ENCODE data around the gene CBY3. TPM values are rescaled to one million over a fixed set of nuclear protein-coding genes. Genes with fewer than 3 reads are reported as not detected.

CBY3 gene
- total and polyA plus RNA-seq, 2 experiments from 2014 or later, result 0.18 TPM; not detected in 1

DNA sequence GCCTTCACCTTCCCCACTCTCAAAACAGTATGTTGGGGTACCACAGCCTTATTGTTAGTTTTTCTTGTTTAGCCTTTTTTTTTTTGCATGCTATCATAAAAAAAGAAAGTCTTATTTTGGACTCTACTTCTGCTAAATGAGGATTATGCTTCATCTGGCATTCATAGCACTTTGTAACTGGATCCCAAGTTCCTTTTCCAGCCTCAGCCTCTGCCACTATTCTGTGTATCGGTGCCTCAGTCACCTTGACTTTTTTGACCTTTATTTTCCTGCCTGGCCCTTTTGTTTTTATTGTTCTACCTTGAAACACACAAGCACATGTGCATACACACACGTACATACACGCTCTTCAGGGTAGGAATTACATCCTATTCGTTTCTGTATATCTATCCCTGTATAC lies 43.3 kb upstream of the CBY3 start:
- Histone ChIP-seq H3K36me3 (peaks cover 97% of the 10 kb centered on the region), H3K4me1 (ENCODE audit: low read depth) (no peaks in the 10 kb centered on the region), H3K4me3 (no peak overlapping the region), H3K9me3 (ENCODE audit: low read depth) (no peaks in the 10 kb centered on the region), H3K27ac (no peak overlapping the region), H3K27me3 (no peaks in the 10 kb centered on the region)
- DNase-seq (ENCODE audit: low read depth in 1 of 2, low spot score in 1 of 2), result no peak
- TF ChIP-seq, protein P1, sequence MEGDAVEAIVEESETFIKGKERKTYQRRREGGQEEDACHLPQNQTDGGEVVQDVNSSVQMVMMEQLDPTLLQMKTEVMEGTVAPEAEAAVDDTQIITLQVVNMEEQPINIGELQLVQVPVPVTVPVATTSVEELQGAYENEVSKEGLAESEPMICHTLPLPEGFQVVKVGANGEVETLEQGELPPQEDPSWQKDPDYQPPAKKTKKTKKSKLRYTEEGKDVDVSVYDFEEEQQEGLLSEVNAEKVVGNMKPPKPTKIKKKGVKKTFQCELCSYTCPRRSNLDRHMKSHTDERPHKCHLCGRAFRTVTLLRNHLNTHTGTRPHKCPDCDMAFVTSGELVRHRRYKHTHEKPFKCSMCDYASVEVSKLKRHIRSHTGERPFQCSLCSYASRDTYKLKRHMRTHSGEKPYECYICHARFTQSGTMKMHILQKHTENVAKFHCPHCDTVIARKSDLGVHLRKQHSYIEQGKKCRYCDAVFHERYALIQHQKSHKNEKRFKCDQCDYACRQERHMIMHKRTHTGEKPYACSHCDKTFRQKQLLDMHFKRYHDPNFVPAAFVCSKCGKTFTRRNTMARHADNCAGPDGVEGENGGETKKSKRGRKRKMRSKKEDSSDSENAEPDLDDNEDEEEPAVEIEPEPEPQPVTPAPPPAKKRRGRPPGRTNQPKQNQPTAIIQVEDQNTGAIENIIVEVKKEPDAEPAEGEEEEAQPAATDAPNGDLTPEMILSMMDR (IDR thresholded peaks at IDR 0.05; ENCODE audit: low read depth, low read length), result no peak

DNA sequence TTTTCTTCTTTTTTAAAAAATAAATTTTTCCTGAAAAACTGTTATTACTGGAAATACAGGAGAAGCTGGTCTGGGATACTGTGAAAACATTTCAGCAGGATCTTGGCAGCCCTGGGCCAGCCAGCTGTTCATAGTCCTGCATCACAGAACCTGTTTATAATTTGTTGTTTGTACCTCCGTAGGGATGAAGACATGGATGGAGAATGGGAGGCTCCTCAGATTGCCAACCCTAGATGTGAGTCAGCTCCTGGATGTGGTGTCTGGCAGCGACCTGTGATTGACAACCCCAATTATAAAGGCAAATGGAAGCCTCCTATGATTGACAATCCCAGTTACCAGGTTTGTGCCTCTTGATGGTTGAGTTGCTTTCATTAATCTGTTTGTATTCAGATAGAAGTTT lies 39.4 kb upstream of the CBY3 start:
- no peaks in the 10 kb centered on the region for H3K27me3 ChIP-seq
- no peaks in the 10 kb centered on the region for H3K4me1 ChIP-seq (ENCODE audit: low read depth)
- no peak overlapping the region for H3K27ac ChIP-seq
- TF ChIP-seq, protein P1 (IDR thresholded peaks at IDR 0.05; ENCODE audit: low read depth, low read length), result no peak
- H3K36me3 ChIP-seq, result peaks cover 93% of the 10 kb centered on the region
- no peaks in the 10 kb centered on the region for H3K9me3 ChIP-seq (ENCODE audit: low read depth)
- H3K4me3 ChIP-seq, result no peak overlapping the region
- DNase-seq (ENCODE audit: low read depth in 1 of 2, low spot score in 1 of 2), result no peak

DNA sequence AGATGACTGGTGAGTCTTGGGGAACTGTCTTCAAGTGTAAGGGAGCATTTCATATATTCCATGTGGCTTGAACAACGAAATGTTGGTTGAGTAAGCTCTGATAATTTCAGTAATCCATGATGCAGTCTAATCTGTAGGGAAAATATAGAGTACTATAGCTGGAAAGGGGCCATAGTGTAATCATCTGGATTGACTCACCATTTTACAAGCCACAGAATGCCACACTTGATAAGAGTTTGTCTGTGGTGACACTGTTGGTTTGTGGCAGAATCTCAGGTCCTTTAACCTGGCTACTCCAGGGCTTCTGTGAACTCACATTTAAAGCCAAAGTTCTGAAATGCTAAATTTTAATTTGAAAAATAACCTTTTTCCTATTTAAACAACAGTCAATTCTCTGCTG lies 35.5 kb upstream of the CBY3 start:
- H3K27ac ChIP-seq, result peak overlapping the region; percentile 39
- no peaks in the 10 kb centered on the region for H3K9me3 ChIP-seq (ENCODE audit: low read depth)
- TF ChIP-seq, protein P1 (IDR thresholded peaks at IDR 0.05; ENCODE audit: low read depth, low read length), result no peak
- H3K4me3 ChIP-seq, result no peak overlapping the region
- H3K36me3 ChIP-seq, result peaks cover 72% of the 10 kb centered on the region
- no peaks in the 10 kb centered on the region for H3K4me1 ChIP-seq (ENCODE audit: low read depth)
- no peaks in the 10 kb centered on the region for H3K27me3 ChIP-seq
- DNase-seq (ENCODE audit: low read depth in 1 of 2, low spot score in 1 of 2), result peak in 1 of 2 donors; percentile 16

DNA sequence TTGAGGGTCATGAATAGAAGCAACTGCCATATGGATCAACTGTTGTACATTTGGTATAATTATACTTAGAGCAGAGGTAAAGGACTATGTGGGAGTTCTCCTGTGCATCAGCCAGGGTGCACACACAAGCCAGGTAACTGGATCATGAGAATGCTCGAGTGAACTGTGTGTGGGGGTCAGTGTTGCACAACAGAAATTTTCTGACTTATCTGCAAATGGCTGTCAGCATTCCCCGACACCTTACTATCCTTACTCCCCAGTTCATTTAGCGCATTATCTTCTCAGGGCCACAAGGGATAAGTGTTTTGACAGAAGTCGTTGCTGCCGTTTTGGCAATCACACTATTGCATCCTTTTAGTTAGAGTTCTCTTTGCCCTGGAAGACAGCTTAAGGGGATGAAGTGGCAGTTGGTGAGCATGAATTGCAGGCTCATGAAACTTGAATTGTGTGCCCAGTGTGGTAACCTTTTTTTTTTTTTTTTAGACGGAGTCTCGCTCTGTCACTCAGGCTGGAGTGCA lies 19.6 kb upstream of the CBY3 start:
- TF ChIP-seq, protein P1 (IDR thresholded peaks at IDR 0.05; ENCODE audit: low read depth, low read length), result no peak

DNA sequence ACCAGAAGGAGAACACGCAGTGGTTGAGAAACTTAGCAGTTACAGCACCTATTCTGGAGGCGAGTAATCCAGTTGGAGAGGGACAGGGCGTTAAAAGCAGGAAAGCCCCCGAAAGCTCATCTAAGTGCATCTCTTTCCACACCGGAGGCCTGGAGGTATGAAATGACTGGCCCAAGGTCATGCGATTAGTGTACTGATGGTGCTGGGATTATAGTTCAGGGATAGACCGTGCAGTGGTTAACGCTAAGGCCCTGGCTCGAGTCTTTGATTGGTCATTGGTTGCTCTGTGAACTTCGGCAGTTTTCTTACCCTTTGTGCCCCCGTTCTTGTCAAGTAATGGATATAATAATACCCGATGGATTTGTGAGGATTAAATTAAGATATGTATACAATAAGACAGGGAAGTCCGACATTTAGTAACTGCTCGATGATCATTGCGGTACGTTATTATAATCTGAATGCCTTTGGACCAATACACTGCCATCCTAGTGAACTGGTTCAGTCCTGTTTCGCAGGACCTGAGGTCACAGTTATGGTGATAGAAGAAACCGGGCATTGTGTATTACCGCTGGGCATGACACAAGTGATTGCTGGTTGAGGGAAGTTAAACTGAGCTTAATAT lies 18.9 kb upstream of the CBY3 start:
- Histone ChIP-seq H3K4me3 (peak overlapping the region; percentile 91), H3K4me1 (ENCODE audit: low read depth) (peaks cover 9% of the 10 kb centered on the region)
- TF ChIP-seq, protein P1 (IDR thresholded peaks at IDR 0.05; ENCODE audit: low read depth, low read length), result no peak

More for the DNA sequence above, 19.6 kb upstream of the CBY3 start:
- Histone ChIP-seq H3K27ac (peak overlapping the region; percentile 100), H3K4me1 (ENCODE audit: low read depth) (peaks cover 9% of the 10 kb centered on the region), H3K9me3 (ENCODE audit: low read depth) (no peaks in the 10 kb centered on the region), H3K4me3 (peak overlapping the region; percentile 91), H3K36me3 (peaks cover 2% of the 10 kb centered on the region), H3K27me3 (no peaks in the 10 kb centered on the region)
- peak; percentile 25 to 27 for DNase-seq (ENCODE audit: low read depth in 1 of 2, low spot score in 1 of 2)

More for the DNA sequence above, 18.9 kb upstream of the CBY3 start:
- peaks cover 2% of the 10 kb centered on the region for H3K36me3 ChIP-seq
- no peaks in the 10 kb centered on the region for H3K27me3 ChIP-seq
- peak overlapping the region; percentile 100 for H3K27ac ChIP-seq
- DNase-seq (ENCODE audit: low read depth in 1 of 2, low spot score in 1 of 2), result peak in 1 of 2 donors; percentile 40
- H3K9me3 ChIP-seq (ENCODE audit: low read depth), result no peaks in the 10 kb centered on the region

Measured in cardiac muscle cell (in vitro differentiated cells and primary cell).